HEK293T (cell line): Measurements from ENCODE around the gene RAD51B.

Experiments
- HDGF ChIP-seq: fragments of 450-650 bp; IDR thresholded peaks from 2 replicates; pipeline ENCODE4 v1.6.1; 2017; ENCODE audit warnings: antibody characterized with exemption, borderline replicate concordance
- TF ChIP-seq, protein P1 (sequence below): fragments of 450-650 bp; IDR thresholded peaks from 2 replicates; pipeline ENCODE4 v1.6.1; 2016

DNA sequence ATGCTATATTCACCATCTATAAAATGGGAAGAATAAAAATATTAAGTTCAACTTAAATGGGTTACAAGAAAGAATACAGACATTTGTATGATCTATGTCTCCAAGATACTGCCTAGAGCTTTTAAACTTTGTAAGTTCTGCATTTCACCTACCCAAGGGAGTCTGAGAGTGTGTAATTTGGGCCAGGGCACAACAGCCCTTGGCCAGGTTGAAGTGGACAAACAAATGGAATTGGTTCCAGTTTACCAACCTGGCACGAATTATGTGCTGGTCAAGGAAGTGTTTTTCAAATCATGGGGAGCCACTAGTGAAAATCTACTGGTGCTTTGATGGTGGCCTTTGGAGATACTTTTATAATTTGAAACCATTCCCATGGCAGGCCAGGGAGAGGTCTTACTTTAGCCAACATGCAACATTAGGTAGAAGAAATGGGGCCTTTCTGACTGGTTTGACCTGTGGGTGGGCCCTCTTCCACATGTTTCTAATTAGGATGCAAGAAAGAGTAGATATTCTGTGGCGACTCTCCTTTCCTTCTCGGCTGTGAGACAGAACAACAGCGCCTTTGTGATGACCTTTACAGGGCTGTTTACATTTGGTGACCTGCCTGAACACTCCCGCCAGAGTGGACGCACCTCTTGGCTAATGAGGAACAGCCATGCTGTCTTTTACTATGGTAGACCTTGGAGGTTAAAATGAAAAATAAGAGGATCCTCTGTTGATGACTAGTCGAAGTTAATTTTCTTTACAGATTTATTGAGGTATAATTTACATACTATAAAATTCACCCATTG lies 496.7 kb downstream of the RAD51B start:
- TF ChIP-seq, protein P1, sequence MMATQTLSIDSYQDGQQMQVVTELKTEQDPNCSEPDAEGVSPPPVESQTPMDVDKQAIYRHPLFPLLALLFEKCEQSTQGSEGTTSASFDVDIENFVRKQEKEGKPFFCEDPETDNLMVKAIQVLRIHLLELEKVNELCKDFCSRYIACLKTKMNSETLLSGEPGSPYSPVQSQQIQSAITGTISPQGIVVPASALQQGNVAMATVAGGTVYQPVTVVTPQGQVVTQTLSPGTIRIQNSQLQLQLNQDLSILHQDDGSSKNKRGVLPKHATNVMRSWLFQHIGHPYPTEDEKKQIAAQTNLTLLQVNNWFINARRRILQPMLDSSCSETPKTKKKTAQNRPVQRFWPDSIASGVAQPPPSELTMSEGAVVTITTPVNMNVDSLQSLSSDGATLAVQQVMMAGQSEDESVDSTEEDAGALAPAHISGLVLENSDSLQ: no peak
- TF ChIP-seq HDGF: no peak
